Stimulated activated CD8-positive, alpha-beta memory T cell treated with anti-CD3 and anti-CD28 coated beads, Interleukin-12 subunit alpha, Interleukin-12 subunit beta, amount 100 ng/mL, for 24 hours (primary cell): ENCODE measurements around the gene RNU1-2.
"Not testable (repeated sequence)": the region's sequence is repeated elsewhere in the genome, so short reads cannot be mapped to it uniquely, and the experiment has no call there.

Experiments used
- DNase-seq: peaks from one replicate; pipeline ENCODE4 v3.0.0-alpha.2; 2020; ENCODE audit errors: extremely low read depth

RNU1-2 gene

DNA sequence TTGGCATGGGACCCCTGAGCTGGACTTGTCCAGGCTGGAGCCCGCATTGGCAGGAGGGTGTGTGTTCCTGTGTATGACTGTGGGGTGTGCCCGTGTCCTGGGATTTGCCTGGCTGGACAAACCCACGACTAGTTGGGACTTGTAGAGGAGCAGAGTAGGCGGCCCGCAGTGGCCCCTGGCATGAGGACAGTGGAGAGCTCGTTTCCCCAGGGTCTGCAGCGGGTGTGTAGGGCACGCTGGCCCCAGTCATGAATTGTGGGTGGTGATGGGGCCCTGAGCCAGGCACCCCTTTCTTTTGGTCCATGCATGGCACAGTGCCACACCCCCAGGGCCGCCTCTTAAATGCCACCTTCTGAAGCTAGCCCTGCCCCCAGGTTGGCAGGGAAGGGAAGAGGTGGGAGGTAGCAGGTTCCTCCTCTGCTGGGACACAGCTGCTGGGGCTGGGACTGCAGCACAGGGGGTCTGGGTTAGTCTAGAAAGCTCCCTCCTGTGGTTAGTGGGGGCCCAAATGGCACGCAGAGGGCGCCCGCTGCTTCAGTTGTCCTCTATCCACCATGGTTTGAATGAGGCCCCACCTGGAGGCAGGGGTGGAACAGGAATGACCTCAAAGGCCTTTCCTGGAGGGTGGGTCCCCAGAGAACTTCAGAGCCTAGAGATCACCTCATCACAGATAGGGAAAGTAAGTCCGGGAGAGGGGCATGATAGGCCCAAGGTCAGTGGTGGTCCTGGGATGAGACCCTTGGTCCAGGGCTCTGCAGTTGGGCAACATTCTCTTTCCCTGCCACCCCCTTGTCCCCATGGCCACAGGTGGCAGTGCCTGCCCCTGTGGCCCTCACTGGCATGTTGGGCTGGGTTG, 30.1 kb downstream of the RNU1-2 start:
- DNase-seq, result no peak

- DNase-seq, result no peak
Observed at GRCh38 chr1:16926491-16927073, 30.8 kb downstream of the RNU1-2 start.

- DNase-seq, result no peak
Observed at GRCh38 chr1:16927256-16927655, 31.5 kb downstream of the RNU1-2 start.

- no peak for DNase-seq
Observed at GRCh38 chr1:16927711-16928485, 32.1 kb downstream of the RNU1-2 start.

DNA sequence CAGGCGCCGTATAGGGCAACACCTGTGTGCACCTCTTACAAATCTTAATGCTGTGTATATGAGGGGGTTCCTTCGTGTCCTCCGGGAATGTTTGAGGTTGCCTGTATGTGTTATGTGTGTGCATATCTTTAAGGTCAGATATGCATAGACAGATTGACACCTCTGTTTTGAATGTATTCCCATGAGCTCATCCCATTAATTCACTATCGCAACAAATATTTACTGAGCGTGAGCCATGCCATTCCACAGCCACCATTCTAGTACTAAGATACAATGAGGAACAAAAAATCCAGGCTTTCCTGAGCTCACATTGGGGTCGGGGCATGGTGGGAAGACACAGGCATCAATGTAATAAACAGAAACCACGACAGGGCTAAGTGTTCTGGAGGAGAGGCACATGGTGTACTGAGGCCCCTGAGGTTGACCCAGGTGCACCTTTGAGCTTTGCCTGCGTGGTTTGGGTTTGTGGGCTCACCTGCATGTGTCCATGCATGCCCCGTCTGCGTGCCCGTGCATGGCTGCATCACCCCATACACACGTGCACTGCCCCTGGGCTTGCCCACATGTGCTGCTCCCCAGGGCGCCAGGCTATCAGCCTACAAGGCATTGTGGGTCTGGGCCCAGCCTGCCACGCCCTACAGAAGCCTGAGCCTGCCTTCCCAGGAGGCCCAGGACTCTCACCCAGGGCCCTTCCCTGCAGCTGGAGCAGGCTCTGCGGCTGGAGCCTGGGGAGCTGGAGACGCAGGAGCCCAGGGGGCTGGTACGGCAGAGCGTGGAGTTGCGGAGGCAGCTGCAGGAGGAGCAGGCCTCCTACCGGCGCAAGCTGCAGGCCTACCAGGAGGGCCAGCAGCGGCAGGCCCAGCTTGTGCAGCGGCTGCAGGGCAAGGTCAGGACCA, 33.6 kb downstream of the RNU1-2 start:
- DNase-seq, result not testable (repeated sequence)

DNA sequence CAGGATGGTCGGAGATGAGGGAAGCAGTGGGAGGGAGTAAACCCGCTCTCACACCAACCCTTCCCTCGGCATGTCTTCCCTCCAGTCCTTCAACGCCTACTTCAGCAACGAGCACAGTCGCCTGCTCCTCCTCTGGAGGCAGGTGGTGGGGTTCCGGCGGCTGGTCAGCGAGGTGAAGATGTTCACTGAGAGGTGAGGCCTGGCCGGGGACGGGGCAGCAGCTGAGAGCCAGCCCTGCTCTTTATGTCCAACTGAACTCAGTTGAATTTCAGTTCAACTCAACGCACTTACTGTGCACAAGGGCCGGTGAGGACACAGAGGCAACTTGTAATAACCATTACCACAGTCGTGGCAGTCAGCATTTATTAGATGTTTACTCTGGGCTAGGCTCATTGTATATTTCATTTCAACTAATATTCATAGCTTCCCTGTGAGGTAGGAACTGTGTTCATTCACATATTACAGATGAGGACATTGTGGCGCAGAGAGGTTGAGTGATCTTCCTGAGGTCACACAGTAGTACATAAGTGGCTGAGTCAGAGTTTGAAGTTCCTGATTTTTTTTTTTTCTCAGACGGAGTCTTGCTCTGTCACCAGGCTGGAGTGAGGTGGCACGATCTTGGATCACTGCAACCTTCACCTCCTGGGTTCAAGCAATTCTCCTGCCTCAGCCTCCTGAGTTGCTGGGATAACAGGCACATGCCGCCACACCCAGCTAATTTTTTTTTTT, 35.6 kb downstream of the RNU1-2 start:
- DNase-seq, result not testable (repeated sequence)

- DNase-seq, result not testable (repeated sequence)
Observed at GRCh38 chr1:16933945-16934344, 38.2 kb downstream of the RNU1-2 start.

DNA sequence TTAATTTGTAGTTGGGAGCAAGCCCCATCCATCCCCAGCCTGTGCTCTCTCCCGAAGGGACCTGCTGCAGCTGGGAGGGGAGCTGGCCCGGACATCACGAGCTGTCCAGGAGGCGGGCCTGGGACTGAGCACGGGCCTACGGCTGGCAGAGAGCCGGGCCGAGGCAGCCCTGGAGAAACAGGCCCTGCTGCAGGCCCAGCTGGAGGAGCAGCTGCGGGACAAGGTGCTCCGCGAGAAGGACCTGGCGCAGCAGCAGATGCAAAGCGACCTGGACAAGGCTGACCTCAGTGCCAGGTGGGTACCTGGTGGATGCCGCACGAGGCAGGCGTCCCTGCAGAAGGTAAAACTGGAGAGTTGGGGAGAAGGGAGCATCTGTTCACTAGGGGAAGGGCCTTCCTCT, 40.8 kb downstream of the RNU1-2 start:
- not testable (repeated sequence) for DNase-seq

- DNase-seq, result no peak
Observed at GRCh38 chr1:16938351-16939321, 42.9 kb downstream of the RNU1-2 start.

DNA sequence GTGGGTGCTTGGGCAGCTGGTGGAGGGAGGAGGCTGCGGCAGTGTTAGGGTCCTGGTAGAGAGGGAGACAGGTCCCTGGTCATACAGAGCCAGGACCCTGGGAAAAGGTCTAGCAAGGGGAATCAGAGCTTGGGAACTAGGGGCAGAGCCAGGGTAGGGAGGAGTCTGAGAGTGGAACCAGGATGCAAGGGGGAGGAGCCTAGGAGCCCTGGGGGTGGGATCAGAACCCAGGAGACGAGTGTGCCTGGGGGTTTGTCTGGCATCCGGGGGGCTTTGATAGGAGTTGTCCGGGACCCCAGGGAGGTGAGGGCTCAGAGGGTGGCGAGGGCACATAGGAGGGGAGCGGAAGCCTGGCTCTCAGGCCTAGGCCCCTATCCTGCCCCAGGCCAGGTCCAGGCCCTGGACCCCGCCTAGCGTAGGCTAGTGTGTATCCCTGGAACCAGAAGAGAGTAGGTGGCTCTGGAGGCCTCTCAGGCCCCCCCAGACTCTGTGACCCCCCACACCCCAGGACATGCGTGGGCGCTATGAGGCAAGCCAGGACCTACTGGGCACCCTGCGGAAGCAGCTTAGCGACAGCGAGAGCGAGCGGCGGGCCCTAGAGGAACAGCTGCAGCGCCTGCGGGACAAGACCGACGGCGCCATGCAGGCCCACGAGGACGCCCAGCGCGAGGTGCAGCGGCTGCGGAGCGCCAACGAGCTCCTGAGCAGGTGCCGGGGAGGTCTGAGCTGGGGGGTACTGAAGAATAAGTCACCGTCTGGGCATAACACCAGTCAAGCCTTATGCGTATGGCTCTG, 43.8 kb downstream of the RNU1-2 start:
- not testable (repeated sequence) for DNase-seq

GRCh38 chr1:16944038-16944437, 48.3 kb downstream of the RNU1-2 start:
- no peak for DNase-seq

DNA sequence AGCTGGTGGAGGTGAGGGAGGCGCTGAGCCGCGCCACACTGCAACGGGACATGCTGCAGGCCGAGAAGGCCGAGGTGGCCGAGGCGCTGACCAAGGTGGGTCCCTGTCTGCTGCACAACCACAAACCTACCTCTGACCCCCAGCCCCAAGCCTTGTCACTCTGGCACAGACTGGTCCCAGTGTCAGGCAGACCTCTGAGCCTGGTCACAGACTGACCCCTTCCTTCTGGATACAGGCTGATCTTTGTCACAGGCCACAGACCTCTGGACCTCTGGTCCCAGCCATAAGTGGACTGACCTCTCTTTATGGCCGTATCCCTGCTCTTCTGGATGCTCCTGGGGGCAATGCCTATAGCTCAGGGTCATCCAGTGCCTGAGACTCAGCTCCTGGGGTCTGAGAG, 49.7 kb downstream of the RNU1-2 start:
- not testable (repeated sequence) for DNase-seq
